G401 (cell line): Measurements from ENCODE around the gene HMX2. TPM values are rescaled to one million over a fixed set of nuclear protein-coding genes. Genes with fewer than 3 reads are reported as not detected.
"Not testable (repeated sequence)": the region's sequence is repeated elsewhere in the genome, so short reads cannot be mapped to it uniquely, and the experiment has no call there.

Source experiments
- DNase-seq: peaks from one replicate; pipeline ENCODE4 v3.0.0-alpha.2; 2015; ENCODE audit warnings: low spot score
- in situ Hi-C: cut with HindIII; loops from 2 replicates; pipeline ENCODE4 v1.10.0; 2016; ENCODE audit warnings: low sequenced_read_pairs, mixed read lengths
- total RNA-seq: library from RNA; depleted of rRNA; stranded (reverse); fragments of >200 nt; shearing (Covaris generic); gene quantifications from 2 replicates; pipeline ENCODE4 v1.2.3, GENCODE V29; 2014

Gene HMX2
- total RNA-seq, 1 experiment from 2014 or later, result not detected

DNA sequence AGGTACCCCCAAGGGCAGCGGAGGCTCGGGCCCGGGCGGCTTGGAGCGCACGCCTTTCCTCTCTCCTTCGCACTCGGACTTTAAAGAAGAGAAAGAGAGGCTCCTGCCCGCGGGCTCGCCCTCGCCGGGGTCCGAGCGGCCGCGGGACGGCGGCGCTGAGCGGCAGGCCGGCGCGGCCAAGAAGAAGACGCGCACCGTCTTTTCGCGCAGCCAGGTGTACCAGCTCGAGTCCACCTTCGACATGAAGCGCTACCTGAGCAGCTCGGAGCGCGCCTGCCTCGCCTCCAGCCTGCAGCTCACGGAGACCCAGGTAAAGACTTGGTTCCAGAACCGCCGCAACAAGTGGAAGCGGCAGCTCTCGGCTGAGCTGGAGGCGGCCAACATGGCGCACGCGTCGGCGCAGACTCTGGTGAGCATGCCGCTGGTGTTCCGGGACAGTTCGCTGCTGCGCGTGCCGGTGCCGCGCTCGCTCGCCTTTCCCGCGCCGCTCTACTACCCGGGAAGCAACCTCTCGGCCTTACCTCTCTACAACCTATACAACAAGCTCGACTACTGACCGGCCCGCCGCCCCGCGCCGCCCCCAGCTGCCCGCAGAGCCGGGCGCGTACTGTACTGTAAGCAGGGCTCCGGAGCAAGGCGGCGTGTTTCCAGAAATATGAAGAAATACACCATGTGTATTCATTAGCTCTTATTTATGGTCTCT, 1.8 kb downstream of the HMX2 start:
- no peak for DNase-seq
- in situ Hi-C loops, result no loop called here

DNA sequence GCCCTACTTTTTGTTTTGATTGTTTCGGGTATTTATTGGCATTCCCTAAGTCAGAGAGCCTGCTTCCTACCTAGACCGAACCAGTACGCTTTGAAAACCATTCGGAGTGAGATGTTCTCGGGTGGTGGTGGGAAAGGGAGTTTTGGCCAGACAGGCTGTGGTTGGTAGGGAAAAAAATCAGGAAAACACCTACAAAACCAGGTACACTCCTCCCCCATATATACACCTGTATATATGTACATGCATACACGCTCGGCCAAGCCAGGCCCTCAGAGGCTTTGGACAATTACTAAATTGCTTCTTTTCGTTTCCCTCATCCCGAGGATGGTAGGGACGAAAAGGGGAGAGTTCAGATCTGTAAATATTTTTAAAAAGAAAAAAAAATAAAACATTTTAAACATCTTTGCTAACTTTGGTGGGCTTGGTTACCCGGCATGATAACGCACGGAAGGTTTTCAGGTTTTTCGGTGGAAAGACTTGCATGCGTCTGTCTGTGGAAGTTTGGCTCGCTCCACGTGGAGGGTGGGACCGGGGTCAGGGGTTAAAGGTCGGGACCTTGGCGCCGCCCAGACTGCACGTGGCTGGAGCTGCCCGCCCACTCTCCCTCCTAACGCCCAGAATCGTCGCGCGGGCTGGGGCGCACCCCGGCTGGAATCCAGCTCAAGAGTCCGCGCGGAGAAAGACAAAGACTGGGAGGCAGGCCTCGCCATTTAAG, 2.5 kb downstream of the HMX2 start:
- in situ Hi-C loops, result no loop called here
- no peak for DNase-seq

DNA sequence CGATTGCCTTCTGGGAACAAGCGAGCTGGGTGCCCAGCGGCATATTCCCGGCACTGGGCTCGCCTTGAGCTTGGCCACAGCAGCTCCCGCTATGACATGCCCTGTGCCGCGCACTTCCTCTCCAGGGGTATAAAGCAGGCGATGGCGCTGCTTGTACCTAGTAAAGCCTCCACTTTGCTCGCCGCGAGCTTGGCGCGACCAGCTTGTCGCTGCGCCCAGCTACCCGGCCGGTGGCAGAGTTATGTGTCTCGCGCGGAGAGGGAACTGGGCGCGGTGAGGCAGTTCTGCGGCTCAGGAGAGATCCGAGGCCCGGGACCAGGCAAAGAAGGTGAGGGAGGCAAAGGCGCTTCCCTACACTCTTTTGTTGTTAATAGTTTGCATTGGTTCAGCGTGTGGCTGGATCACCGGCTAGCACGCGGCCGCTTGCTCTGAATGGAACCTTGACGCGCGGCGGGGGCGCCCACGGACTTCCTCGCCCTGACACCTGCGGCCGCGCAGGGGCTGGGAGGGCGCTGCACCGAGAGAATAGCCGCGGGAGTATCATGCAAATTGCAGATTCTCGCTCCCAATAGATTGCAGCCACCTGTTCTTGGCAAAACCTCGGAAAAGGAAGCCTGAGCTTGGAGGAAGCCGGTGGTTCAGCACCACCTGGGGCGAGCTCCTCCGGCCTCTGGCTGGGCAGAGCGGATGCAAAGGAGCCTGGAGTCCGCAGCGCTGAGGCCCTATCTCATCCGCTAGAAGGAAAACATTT, 3.2 kb downstream of the HMX2 start:
- no peak for DNase-seq
- in situ Hi-C loops, result no loop called here

DNA sequence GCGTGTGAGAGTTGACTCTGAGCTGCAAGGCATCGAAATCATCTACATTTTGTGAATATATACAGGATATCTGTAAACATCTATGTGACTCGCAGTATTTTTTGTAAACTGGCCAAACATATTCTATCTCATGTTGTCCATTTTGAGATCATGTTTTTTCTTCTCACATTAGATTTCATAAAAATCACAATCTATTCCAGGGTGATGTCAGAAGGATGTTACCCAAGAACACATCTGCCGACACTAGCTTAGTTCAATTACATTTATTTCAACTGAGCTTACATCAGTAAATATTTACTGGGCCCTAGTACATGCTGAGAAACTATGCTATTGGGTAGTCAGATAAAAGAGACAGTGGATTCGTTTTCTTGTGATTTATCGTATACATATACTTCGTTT, 3.8 kb downstream of the HMX2 start:
- no peak for DNase-seq
- in situ Hi-C loops, result no loop called here

DNA sequence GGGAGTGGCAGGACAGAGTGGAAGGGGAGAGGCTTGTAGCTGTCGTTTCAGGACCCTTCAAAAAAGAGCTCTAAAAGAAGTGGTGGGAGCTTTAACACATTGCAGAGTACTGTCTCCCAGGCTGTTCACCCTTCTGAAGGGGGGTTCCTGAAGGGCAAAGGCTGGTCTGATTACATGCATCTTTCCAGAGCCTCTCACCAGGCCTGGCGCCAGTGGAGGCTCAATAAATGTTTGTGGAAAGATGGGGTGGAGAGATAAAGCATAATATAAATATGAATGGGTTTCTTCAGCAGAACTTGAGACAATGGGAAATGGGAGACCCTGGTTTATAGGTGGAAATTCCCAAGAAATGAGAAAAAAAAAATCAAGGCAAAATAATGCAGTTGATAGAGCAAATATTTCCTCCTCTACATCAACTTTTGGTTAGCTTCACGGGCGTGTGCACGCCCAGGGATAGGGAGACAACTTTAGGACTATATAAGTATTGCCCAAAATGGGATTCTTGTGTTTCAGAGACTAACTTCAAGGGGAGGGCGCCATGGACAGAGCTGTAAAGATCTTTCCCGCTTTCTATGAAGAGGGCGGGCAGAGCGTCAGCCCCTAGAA, 5.7 kb downstream of the HMX2 start:
- no peak for DNase-seq
- in situ Hi-C loops, result no loop called here

DNA sequence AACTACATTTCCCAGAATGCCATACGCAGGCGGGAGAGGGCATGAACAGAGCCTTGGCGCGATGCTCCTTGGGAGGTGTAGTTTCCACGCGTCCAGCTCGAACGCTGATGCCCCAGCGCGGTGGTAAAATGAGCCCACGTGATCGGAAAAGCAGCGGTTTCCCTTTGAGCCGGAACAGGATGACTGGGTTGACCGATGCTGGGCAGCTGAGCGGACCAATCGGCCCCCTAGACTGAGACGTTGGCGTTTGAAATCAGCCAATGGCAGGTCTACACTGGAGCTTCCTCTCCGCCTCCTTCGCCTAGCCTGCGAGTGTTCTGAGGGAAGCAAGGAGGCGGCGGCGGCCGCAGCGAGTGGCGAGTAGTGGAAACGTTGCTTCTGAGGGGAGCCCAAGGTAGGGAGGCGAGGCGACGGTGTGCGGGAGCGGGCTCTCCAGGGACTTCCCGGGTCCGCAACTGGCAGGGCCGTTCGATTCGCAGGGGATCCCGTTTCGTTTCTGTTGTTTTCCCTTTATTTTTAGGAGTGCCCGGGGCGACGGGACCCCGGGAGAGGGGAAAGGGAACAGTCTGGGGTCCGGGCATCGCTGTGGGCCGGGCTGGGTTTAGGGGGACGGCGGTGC, 6.3 kb downstream of the HMX2 start, which contains the start of gene BUB3:
TSS of gene BUB3 (plus strand) at position 311 of the 619 bp plus-strand sequence. CDS start 516 bp downstream, outside the sequence.
- in situ Hi-C loops, result no loop called here

DNA sequence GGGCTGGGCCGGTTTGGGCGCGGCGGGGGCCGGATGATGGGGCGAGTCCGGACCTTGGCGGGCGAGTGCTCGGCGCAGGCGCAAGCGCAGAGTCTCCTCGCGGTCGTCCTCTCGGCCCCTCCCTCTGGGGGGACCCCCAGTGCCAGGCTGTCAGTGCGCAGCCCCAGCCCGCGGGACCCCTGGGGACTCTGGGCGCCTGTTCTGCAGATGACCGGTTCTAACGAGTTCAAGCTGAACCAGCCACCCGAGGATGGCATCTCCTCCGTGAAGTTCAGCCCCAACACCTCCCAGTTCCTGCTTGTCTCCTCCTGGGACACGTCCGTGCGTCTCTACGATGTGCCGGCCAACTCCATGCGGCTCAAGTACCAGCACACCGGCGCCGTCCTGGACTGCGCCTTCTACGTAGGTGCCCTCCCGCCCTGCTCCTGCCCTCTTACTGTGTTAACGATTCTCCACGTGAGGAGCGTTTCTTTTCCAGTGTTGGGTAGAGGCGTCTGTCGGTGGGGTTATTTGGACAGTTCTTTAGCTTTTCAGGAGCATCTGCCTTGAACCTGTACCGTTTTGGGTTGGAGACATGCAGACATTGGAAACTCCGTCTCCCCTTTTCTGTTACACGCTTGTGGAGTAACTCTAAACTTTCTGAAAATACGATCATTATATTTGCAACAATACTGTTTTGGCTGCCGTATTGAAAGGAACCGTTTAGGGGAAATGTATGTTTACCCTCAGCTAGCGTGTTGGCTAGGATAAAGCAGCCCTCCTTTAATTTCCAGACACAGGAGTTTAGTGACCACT, 7.0 kb downstream of the HMX2 start:
- DNase-seq, result peak; percentile 61
- in situ Hi-C loops, result no loop called here

More for the DNA sequence above, 6.3 kb downstream of the HMX2 start, which contains the start of gene BUB3:
- DNase-seq, result peak; percentile 100

DNA sequence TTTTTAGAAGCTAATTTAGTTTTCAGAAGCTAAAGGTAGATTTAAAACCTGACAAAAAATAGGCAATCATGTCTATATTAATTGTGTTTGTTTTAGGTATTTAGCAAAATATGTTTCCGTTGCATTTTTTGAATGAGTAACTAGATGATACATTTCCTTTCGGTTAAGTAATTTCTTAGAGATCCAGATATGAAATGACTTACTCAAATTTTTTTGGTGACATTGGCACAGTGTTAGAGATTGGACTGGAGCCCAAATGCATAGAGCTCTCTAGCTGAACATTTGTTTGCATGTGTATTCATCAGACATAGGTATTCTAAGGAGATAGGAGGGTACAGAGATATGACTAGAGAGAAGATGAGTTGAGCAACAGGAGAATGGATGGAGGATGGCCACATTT, 8.1 kb downstream of the HMX2 start:
- DNase-seq, result no peak
- in situ Hi-C loops, result no loop called here

DNA sequence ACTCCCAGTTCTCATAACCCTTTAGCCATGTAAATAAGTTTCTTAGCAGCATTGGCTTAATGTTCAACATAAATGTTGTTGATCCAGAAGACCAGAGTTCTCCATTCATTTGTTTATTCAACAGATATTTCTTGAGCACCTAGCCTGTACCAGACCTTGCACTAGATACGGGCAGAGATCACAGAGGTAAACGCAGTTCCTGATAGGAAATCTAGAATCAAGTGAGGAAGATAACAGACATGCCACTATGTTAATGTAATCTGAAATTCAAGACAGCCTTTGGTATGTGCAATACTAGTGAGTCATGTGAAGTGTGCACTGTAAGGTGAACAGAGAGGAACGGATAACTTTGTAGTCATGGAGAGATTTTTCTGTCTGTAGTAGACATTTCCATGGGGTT, 9.3 kb downstream of the HMX2 start:
- in situ Hi-C loops, result no loop called here
- DNase-seq, result no peak

DNA sequence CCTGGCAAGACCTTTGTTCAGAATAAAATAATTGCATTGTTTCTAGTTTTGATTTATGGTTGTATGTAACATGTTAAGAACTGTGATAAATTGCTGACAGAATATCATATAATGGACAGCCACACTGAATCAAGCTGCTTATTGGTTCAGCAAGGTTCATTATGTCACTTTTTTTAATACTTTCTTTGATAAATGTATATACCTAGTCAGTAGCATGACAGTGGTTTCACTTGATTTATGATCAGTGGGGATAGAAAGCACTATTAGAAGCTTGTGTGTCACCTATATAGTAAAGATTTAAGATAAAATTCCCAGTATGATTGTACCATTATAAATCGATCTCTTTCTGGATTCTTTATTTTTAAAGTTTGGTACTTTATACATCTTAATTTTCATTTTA, 10.7 kb downstream of the HMX2 start:
- no peak for DNase-seq
- in situ Hi-C loops, result no loop called here

DNA sequence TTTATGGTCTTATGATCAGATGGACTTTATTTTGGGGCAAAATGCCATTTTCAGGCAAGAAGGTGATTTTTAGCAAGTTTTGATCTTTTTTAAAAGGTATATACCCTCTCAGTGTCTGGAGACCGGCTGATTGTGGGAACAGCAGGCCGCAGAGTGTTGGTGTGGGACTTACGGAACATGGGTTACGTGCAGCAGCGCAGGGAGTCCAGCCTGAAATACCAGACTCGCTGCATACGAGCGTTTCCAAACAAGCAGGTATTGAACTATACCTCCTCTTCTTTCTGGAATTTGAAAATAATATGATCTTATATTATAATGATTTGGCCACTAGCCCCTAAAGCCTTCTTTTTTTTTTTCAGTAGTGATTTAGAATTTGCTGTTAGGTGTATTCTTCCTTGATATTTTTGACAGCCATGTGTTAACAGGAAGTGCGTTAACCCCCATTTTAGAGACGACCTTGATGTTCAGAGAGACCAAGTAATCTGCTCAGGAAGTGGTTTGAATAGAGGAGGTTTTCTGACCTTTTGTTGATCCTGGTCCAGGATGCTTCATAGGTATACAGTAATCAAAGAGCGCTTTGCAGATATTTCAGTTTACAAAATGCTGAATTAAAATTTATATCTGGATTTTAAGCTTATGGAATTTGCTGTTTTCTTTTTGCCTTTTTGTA, 12.5 kb downstream of the HMX2 start:
- DNase-seq, result no peak
- in situ Hi-C loops, result no loop called here

DNA sequence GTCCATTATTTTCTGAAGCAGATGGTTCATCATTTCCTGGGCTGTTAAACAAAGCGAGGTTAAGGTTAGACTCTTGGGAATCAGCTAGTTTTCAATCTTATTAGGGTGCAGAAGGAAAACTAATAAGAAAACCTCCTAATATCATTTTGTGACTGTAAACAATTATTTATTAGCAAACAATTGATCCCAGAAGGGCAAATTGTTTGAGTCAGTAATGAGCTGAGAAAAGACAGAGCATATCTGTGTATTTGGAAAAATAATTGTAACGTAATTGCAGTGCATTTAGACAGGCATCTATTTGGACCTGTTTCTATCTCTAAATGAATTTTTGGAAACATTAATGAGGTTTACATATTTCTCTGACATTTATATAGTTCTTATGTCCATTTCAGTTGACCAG, 16.4 kb downstream of the HMX2 start:
- in situ Hi-C loops, result no loop called here
- no peak for DNase-seq

DNA sequence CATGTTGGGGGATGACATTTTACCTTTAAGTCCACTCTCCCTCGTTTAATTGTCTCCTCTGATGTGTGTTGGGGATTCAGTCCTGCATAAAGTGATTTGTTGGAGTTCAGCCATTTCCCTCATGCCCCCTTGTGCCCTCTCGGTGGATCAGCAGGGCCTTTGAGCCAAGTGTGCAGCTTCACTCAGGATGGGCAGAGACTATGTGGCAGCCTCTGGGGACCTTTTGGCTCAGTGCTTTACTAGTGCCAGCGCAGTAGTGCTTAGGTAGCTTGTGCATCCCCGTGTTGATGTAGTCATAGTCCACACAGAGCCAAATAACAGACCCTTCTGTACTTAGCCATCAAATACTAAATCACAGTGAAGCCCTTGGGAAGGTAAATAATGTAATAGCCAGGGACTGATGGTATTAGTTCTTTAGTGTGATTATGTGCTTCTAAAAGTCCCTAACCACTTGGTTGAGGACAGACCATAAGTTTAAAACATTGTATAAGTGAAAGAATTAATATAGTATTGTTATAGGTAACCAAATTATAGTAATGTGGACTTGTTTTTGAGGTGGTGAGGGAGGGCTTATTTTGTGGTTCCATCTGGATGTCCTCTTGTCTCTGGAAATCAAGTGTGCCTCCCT, 17.6 kb downstream of the HMX2 start:
- in situ Hi-C loops, result no loop called here
- no peak for DNase-seq

DNA sequence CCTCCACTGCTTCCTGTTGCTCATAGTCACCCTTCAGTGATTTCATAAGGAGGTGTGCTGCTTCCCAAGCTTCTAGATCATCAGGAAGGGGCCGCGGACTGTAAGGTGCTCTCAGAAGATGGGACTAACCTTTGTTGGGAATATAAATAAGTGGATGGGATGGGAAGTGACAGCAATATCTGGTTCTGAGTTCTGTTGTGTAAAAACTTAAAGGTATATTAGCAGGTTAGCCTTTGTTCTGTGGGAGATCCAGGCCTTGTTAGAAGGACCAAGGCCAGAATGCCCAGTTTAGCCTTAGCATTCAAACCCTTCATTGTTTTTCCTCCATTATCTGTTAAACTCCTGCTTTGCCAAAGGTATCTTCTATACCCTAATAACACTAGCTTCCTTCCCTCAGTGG, 18.7 kb downstream of the HMX2 start:
- in situ Hi-C loops, result no loop called here
- DNase-seq, result no peak

DNA sequence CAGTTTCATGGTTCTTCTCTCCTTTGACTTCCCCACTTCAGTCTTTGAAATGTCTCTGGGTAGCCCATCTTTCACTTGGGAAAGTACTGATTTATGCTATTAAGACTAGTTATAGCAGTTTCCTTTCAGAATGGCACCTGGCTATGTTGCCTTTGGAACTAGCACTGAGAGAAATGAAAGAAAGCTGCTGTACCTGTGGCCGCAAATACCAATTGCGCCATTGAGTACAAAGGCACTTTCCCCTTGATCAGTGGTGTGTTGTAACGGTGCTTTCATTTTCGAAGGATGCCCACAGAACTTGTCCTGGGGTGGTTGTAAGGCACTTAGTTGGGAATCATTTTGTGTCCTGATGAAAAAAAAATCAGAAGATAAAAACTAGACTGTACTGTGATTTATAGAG, 23.0 kb downstream of the HMX2 start:
- in situ Hi-C loops, result no loop called here
- DNase-seq, result no peak

DNA sequence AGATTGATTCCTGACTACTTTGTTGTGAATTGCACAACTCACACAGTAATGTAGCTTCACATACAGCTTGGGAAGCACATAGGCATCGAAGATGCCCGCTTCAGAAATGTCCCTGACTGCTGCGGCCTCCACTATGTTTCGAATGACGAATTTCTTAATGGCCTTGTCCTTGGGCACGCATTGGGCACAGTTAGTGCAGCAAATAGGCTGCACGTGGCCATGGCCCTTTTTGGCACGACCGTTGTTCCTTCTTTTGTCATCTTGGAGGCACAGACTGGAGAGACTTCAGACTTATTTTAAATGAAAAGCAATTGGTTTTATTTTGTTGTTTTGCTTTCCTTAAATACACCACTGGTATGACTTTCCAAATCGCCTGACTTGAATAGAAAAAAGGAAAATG, 23.7 kb downstream of the HMX2 start:
- in situ Hi-C loops, DNase-seq: not testable (repeated sequence)
